Skin of body (tissue), 2 donors: ENCODE data around the gene GATAD2A. TPM values are rescaled to one million over a fixed set of nuclear protein-coding genes. Genes with fewer than 3 reads are reported as not detected.
A peak's percentile ranks its signal among the peaks of the same experiment; 100 is the strongest.
"Not testable (repeated sequence)": the region's sequence is repeated elsewhere in the genome, so short reads cannot be mapped to it uniquely, and the experiment has no call there.

Source experiments
- DNase-seq: peaks from one replicate; lab custom pipeline; 2025; lab: John Stamatoyannopoulos, UW
- total RNA-seq: library from RNA; depleted of rRNA; stranded (reverse); fragments of >200 nt; gene quantifications from one replicate; pipeline ENCODE4 v1.2.3, GENCODE V29; 2014

GATAD2A gene
- total RNA-seq, 1 donor from 2014 or later: 24.3 TPM

GRCh38 chr19:19387108-19387507, 18.4 kb upstream of the GATAD2A start:
- DNase-seq: no peak

GRCh38 chr19:19388568-19389555, 16.6 kb upstream of the GATAD2A start:
- no peak for DNase-seq

GRCh38 chr19:19389683-19390082, 15.8 kb upstream of the GATAD2A start:
- DNase-seq: not testable (repeated sequence)

- DNase-seq: not testable (repeated sequence)
Observed at GRCh38 chr19:19394333-19394732, 11.1 kb upstream of the GATAD2A start.

GRCh38 chr19:19399733-19400433, 5.6 kb upstream of the GATAD2A start:
- peak; percentile 21 for DNase-seq

- no peak for DNase-seq
Observed at GRCh38 chr19:19402656-19403372, 2.7 kb upstream of the GATAD2A start.

GRCh38 chr19:19403373-19403901, 2.0 kb upstream of the GATAD2A start:
- no peak for DNase-seq

- DNase-seq: peak; percentile 28
Observed at GRCh38 chr19:19405971-19406877, 749 bp downstream of the GATAD2A start.

GRCh38 chr19:19406878-19407632, 1.6 kb downstream of the GATAD2A start:
- DNase-seq: no peak

- DNase-seq: no peak
Observed at GRCh38 chr19:19407633-19407930, 2.1 kb downstream of the GATAD2A start.

- DNase-seq: no peak
Observed at GRCh38 chr19:19409205-19409604, 3.7 kb downstream of the GATAD2A start.

- no peak for DNase-seq
Observed at GRCh38 chr19:19409631-19410030, 4.2 kb downstream of the GATAD2A start.

- no peak for DNase-seq
Observed at GRCh38 chr19:19410553-19411550, 5.4 kb downstream of the GATAD2A start.

- no peak for DNase-seq
Observed at GRCh38 chr19:19416280-19416679, 10.8 kb downstream of the GATAD2A start.

GRCh38 chr19:19417046-19417445, 11.6 kb downstream of the GATAD2A start:
- DNase-seq: no peak

- no peak for DNase-seq
Observed at GRCh38 chr19:19417628-19418245, 12.3 kb downstream of the GATAD2A start.

- no peak for DNase-seq
Observed at GRCh38 chr19:19418555-19419260, 13.2 kb downstream of the GATAD2A start.
